ENCODE measurements around the gene ZNF396. TPM values are rescaled to one million over a fixed set of nuclear protein-coding genes. Genes with fewer than 3 reads are reported as not detected.
A peak's percentile ranks its signal among the peaks of the same experiment; 100 is the strongest.

Gene ZNF396
- total and polyA plus RNA-seq, 9 of the 15 experiments (the other 6 are each of a cell fraction or from before 2014, with no cell fraction given): 0.73 to 2.3 (median 1.9) TPM

DNA sequence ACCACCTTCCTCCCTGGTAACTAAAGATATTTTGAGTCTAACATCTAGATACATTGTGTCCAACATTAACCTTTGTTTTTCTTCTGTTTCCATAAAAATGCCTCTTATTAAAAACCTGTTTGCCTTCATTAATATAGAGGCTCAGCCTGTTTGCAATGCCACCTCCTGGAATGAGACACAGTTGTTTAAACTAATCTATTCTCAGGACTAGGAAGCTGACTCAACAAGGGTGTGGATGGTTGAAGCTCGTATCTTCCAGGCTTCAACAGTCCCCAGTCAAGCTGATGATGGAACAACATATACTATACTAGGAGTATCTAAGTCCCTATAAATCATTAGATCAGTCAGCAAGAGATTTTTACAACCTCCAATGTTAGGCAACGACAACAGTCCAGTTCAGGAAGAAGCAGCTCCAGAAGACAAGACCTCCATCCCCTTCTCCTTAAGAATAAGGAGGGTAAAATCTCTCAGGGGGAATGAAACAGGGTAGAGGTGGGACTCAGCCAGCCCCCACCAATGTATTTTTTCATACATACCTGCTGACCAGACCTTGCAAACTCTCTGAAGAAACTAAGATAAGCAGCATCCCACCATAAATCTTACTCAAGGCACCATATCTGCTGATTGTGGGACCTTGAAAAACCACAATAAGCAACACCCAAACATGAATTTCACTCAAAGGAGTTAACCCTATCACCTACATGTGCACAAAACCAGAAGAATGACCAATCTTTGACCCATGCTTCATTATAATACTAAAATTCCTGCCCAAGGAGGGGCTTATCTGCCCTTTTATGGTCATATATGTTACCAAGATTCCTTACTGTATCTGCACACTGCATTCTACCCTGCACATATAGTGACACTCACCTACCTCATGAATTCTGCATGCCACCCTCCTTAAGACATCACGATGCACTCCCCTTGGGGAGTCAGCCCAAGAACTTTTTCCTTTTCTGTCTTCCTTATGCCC, 54.4 kb downstream of the ZNF396 start (continued):
- peak; percentile 54 for TF ChIP-seq TCF3 (CRISPR knock-in tag; IDR thresholded peaks at IDR 0.05)
- TF ChIP-seq BRCA1 (IDR thresholded peaks at IDR 0.05): no peak
- no peak for TF ChIP-seq BRCA1 (CRISPR knock-in tag; IDR thresholded peaks at IDR 0.05)
- TF ChIP-seq ZNF253 (CRISPR knock-in tag; conservative IDR thresholded peaks at IDR 0.05): no peak
- TF ChIP-seq, protein P1, sequence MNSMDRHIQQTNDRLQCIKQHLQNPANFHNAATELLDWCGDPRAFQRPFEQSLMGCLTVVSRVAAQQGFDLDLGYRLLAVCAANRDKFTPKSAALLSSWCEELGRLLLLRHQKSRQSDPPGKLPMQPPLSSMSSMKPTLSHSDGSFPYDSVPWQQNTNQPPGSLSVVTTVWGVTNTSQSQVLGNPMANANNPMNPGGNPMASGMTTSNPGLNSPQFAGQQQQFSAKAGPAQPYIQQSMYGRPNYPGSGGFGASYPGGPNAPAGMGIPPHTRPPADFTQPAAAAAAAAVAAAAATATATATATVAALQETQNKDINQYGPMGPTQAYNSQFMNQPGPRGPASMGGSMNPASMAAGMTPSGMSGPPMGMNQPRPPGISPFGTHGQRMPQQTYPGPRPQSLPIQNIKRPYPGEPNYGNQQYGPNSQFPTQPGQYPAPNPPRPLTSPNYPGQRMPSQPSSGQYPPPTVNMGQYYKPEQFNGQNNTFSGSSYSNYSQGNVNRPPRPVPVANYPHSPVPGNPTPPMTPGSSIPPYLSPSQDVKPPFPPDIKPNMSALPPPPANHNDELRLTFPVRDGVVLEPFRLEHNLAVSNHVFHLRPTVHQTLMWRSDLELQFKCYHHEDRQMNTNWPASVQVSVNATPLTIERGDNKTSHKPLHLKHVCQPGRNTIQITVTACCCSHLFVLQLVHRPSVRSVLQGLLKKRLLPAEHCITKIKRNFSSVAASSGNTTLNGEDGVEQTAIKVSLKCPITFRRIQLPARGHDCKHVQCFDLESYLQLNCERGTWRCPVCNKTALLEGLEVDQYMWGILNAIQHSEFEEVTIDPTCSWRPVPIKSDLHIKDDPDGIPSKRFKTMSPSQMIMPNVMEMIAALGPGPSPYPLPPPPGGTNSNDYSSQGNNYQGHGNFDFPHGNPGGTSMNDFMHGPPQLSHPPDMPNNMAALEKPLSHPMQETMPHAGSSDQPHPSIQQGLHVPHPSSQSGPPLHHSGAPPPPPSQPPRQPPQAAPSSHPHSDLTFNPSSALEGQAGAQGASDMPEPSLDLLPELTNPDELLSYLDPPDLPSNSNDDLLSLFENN (IDR thresholded peaks at IDR 0.05; ENCODE audit: low read depth in 2 of 2, low read length in 2 of 2): no peak
- TF ChIP-seq KHSRP (IDR thresholded peaks at IDR 0.05): no peak
- TF ChIP-seq SMARCE1 (IDR thresholded peaks at IDR 0.05): no peak
- no peak for TF ChIP-seq TARDBP (IDR thresholded peaks at IDR 0.05)
- no peak for TF ChIP-seq GATAD2B (IDR thresholded peaks at IDR 0.05; ENCODE audit: borderline replicate concordance)
- TF ChIP-seq ZNF217 (CRISPR knock-in tag; IDR thresholded peaks at IDR 0.05): no peak
- no peak for TF ChIP-seq HMGN3 (IDR thresholded peaks at IDR 0.05; ENCODE audit: borderline replicate concordance, extremely low read depth, insufficient read length, low read depth, low read length)
- TF ChIP-seq YBX1 (IDR thresholded peaks at IDR 0.05): no peak
- TF ChIP-seq EWSR1 (IDR thresholded peaks at IDR 0.05; ENCODE audit: borderline replicate concordance, low read depth, partially characterized antibody): no peak
- no peak for TF ChIP-seq TFAM (CRISPR knock-in tag; conservative IDR thresholded peaks at IDR 0.05)
- TF ChIP-seq FOXJ2 (tag; IDR thresholded peaks at IDR 0.05): no peak
- TF ChIP-seq, protein P2, sequence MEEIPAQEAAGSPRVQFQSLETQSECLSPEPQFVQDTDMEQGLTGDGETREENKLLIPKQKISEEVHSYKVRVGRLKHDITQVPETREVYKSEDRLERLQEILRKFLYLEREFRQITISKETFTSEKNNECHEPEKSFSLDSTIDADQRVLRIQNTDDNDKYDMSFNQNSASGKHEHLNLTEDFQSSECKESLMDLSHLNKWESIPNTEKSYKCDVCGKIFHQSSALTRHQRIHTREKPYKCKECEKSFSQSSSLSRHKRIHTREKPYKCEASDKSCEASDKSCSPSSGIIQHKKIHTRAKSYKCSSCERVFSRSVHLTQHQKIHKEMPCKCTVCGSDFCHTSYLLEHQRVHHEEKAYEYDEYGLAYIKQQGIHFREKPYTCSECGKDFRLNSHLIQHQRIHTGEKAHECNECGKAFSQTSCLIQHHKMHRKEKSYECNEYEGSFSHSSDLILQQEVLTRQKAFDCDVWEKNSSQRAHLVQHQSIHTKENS (CRISPR knock-in tag; IDR thresholded peaks at IDR 0.05): no peak
- TF ChIP-seq MEIS2 (IDR thresholded peaks at IDR 0.05; ENCODE audit: partially characterized antibody): peak; percentile 83
- TF ChIP-seq SREBF1 (IDR thresholded peaks at IDR 0.05; ENCODE audit: borderline replicate concordance, low read depth, low read length): no peak
- no peak for TF ChIP-seq SIN3B (IDR thresholded peaks at IDR 0.05; ENCODE audit: low read depth)
- TF ChIP-seq CREBBP (IDR thresholded peaks at IDR 0.05; ENCODE audit: low read depth, low read length): no peak
- TF ChIP-seq, protein P3, sequence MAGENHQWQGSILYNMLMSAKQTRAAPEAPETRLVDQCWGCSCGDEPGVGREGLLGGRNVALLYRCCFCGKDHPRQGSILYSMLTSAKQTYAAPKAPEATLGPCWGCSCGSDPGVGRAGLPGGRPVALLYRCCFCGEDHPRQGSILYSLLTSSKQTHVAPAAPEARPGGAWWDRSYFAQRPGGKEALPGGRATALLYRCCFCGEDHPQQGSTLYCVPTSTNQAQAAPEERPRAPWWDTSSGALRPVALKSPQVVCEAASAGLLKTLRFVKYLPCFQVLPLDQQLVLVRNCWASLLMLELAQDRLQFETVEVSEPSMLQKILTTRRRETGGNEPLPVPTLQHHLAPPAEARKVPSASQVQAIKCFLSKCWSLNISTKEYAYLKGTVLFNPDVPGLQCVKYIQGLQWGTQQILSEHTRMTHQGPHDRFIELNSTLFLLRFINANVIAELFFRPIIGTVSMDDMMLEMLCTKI (IDR thresholded peaks at IDR 0.05; ENCODE audit: partially characterized antibody): no peak
- TF ChIP-seq, protein P4, sequence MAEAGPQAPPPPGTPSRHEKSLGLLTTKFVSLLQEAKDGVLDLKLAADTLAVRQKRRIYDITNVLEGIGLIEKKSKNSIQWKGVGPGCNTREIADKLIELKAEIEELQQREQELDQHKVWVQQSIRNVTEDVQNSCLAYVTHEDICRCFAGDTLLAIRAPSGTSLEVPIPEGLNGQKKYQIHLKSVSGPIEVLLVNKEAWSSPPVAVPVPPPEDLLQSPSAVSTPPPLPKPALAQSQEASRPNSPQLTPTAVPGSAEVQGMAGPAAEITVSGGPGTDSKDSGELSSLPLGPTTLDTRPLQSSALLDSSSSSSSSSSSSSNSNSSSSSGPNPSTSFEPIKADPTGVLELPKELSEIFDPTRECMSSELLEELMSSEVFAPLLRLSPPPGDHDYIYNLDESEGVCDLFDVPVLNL (CRISPR knock-in tag; IDR thresholded peaks at IDR 0.05; ENCODE audit: low read depth): no peak

All from K562 (cell line).